Measurements from ENCODE around the gene ATP1A4.
A peak's percentile ranks its signal among the peaks of the same experiment; 100 is the strongest.

ATP1A4 gene

DNA sequence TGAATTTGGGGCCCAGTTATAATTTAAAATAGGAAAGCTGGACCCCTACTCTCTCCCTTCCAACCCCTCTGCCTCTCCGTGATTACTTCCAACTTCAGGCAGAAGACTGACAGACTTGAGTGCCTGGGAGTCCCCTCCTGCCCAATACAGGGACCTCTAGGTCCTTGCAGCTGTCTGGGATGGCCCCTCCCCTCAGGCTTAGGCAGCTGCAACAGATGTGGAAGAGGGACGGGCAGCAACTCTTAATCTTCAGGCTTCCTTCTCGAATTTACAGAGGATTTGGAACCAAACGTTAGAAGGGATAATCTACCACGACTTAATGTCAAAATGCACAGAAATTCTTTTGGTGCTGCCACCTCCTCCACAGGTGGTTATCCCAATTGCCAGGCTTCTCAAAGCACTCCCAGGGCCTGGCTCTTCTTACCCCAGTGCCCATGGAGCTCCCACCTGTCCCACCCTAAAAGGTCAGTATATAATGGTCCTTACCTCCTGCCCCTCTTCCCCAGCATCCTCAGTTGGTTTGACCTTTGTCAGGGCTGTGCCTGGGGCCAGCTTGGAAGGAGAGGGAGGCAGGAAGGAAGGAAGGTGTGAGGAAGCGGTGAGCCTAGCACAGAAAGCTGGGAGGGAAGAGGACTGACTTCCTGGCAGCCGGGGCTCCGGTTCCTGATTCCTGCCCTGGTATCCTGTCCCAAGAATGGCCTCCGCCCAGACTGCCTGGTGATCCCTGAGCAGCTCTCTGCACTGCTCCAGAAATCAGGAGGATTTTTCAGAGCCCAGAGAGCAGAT lies 56.6 kb downstream of the ATP1A4 start:
- DNase-seq = no peak

DNA sequence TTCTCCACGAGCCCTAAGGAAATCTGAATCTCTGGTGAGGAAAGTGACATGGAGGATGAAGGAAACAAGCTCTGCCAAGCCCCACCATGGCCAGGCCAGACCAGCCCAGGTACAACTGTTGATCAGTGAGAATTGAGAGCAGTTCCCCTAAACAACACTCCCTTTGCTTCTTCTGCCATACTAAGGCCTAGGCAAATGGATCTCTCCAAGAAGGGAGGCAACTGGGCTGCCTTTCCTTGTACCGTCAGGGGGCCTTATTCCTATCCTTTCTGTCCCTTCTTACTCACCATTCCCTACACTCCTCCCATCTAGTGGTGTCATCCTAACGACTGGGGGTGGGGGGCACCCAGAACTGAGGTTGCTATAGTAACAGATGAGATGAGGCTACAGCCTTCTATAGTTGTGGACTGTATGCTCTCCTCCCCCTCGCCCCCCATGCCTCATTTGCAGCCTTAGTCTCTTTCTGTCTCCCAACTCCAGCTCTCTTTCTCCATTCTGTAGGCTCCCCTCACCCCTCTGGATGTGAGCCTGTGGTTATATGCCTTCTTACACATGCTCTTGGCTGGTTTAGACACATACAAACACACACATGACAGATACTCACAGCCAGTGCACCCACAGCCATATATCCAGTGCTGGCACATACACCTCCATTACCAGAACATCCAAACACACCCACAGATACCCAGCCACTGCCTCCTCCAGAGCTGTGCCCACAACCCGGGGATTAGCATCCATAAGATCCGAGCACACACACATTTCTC lies 57.3 kb downstream of the ATP1A4 start:
- DNase-seq = no peak

GRCh38 chr1:160209321-160210046 lies 58.1 kb downstream of the ATP1A4 start:
- DNase-seq = no peak

GRCh38 chr1:160210561-160210960 lies 59.2 kb downstream of the ATP1A4 start:
- no peak for DNase-seq

DNA sequence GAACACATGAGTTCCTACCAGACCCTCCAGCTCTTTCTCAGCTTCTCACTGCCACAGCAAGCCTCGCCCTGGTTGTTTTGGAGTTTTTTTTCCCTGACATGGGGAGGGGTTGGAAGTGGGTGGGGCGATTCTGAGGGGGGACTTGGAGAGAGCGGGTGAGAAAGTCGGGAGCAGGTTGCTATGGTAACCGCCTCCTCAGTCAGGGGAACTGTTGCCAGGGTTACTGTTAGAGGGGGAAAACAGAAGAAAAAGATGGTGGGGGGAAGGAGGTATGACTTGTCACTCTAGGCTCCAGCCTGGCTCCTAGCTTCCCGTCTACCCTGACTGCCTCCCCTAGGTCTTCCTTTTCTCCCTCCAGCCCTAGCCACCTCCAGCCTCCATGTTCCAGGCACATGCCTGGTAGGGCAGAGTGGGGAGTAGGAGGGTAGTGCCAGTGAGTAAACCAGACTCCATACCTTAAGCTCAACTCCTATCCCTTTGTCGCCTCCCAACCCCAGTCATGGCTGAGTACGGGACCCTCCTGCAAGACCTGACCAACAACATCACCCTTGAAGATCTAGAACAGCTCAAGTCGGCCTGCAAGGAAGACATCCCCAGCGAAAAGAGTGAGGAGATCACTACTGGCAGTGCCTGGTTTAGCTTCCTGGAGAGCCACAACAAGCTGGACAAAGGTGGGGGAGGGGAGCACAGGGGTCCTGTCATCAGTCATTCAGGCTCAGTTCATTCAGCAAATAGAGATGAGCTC lies 59.8 kb downstream of the ATP1A4 start:
- DNase-seq = no peak

DNA sequence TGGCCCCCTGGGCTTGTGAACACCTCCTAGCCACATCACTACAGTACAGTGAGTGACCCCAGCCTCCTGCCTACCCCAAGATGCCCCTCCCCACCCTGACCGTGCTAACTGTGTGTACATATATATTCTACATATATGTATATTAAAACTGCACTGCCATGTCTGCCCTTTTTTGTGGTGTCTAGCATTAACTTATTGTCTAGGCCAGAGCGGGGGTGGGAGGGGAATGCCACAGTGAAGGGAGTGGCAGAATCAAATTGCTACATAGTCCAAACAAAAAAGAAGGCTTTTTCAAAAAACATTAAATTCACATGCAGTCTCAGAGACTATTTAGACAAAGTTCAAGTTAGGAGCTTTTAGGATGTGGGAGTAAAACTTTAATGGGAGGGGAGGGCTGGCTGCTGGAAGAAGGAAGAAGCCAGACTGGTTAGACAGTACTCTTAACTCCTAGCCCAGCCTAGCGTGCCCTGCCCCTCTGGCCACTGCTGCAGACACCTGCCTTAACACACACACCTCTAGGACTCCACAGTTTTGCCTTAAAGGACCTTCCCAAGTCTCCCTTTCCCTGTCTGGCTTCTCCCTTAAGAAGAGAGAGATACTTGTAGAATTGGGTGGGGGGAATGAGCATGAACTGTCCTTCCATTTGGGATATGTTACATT lies 63.2 kb downstream of the ATP1A4 start:
- DNase-seq = no peak

DNA sequence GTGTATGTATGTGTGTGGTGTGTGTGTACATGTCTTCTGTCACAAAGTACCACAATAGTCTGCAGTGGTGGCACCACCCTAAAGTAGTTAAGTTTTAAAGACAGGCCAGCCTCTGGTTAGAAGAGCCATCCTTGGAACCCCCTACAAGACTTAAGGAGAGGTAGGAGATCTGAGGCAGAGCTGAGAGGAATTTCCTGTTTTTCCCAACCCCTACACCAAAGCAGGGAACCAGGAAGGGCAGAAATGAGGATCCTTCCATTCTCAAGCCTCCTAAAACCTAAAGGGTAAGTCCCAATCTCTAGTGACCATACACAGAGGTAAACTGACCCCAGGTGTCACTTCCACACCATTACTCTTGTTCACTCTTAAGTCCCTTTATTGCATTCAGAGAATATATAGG lies 64.9 kb downstream of the ATP1A4 start:
- no peak for DNase-seq

DNA sequence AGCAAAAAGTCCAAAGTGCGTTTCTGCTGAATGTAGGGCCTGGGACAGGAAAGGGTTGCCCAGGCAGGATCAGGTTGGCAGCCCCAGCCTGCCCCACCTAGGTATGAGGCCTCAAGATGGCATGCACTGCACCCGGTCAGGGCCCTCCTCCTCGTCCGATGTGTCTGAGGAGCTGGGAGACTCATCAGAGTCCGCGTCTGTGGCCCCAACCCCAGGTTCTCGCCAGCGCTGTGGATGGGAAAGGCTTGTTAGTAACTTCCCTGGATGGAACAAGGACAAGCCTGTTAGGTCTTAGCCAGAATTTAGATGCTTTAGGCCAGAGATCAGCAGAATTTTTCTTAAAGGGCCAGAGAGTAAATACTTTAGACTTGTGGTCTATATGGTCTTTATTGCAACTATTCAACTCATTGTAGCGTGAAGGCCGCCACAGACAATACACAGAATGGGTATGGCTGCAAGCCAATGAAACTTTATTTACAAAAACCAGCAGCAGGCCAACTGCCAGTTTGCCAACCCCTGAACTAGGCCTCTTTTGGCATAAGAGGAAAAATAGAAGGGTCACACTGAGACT lies 66.2 kb downstream of the ATP1A4 start:
- peak; percentile 38 for DNase-seq

GRCh38 chr1:160219062-160219929 lies 67.9 kb downstream of the ATP1A4 start:
- DNase-seq = no peak

GRCh38 chr1:160220301-160220700 lies 68.9 kb downstream of the ATP1A4 start:
- DNase-seq = no peak

DNA sequence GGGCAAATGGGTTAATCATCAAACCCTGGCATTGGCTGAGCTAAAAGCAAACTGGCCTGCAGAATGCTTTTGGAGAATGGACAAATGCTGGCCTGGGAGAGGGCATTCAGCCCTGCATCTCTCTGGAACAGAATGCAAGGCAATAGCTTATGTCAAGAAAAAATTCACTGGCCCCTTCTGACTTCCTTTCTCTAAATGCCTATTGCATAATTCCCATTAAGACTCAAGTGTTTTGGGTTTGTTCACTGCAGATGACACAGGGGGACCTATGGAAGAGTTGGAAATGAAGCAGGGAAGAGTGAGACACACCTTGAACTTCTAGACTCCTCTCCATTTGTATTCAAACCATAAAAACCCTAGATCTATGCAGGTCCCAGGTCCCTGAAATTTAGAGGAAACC lies 69.7 kb downstream of the ATP1A4 start:
- DNase-seq = no peak

DNA sequence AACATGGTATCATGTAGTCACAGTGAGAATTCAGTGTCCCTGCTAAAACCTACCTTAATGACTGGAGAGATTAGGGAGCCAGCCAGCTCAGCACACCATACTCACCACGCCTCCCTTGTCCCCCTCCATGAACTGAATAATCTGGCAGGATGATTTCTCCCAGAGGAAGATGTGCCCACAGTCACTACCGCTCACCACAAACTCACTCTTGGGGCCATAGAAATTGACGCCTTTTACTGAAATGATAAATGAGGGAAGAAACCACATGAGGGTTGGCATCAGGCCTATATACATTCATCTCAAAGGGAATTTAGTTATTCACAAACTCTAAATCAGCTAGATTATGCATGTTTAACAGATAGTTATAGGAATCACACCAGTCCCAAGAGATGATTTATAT lies 71.1 kb downstream of the ATP1A4 start:
- no peak for DNase-seq

GRCh38 chr1:160224606-160225005 lies 73.2 kb downstream of the ATP1A4 start:
- no peak for DNase-seq

DNA sequence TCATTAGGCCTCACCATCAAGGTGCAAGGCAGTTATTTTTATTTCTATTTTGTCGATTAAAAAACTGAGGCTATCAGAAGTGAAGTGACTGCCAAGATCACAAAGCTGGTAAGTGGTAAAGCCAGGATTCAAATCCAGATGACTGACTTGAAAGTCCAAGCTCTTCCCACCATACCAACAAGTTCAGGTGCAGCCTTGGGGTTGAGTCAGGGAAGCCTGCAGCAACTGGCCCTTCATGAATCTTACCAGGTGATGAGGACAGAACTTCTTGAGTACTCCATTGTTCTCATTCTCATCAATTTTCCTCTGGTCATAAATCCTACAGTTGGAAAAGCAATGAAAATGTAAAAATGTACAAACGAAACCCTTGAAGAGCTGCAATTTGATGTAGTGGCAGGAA lies 73.9 kb downstream of the ATP1A4 start:
- DNase-seq = no peak

DNA sequence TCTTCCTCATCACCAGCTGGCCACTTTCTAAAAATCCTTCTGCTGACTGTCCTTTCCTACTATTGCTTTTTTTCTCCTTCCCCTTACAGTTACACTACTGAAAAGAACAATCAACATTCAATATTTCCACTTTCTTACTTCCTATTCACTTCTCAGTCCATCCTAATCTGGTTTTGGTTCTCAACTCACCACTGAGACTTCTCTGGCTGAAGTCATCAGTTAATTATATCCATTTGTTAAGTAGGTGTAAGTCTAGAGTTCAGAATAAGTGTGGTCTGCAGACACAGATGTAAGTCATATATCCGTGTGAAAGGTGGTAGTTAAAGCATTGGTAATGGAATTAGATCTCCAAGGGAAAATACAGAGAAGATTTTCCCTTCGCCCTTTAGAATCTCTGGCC lies 75.2 kb downstream of the ATP1A4 start:
- DNase-seq = no peak

DNA sequence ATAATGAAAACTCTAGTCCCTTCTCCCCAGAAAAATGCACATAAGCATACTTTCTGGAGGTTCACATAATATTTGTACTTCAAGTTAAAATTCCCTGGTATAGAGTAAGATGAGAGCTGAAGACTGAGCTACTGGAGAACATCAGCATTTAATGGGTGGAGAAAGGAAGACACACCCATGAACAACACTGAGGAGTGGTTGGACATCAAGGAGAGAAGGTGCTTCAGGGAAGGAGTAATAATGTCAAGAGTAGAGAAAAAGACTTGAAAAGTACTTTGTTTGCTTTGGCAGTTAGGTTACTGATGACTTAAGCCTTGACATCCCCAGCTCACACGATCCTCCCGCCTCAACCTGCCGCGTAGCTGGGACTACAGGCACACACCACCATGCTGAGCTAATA lies 75.6 kb downstream of the ATP1A4 start:
- no peak for DNase-seq

GRCh38 chr1:160227561-160227960 lies 76.2 kb downstream of the ATP1A4 start:
- no peak for DNase-seq

DNA sequence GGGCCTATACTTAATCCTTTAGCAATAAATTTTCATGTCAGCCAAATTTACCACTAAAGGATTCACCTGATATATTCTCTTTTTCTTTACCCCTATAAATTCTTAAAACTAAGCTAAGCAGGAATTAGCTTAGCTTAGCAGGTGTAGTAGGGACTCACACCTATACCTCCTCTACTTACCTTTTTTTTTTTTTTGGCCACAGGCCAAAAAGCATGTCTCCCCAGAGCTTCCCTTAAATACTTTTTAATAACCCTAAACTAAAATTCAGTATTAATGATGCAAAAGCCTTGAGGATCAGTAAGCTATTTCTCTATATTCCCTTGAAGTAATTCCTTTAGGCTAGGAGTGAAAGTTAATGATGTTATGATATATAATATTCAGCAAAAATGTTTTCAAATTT lies 77.0 kb downstream of the ATP1A4 start:
- no peak for DNase-seq

- no peak for DNase-seq
These were observed 81.5 kb downstream of the ATP1A4 start for GRCh38 chr1:160232911-160233310.

All from NCI-H774 (cell line).